Measurements from ENCODE around the gene PMEPA1. TPM values are rescaled to one million over a fixed set of nuclear protein-coding genes. Genes with fewer than 3 reads are reported as not detected.

PMEPA1 gene
- total RNA-seq, 1 experiment from 2014 or later = 89.8 TPM

GRCh38 chr20:57664476-57664875, 45.3 kb downstream of the PMEPA1 start:
- H3K9me3 ChIP-seq (ENCODE audit: control insufficient read depth, insufficient read depth, low read depth, low read length) = no peaks in the 10 kb centered on the region
- no peak for TF ChIP-seq CTCF (IDR thresholded peaks at IDR 0.05)
- TF ChIP-seq REST (IDR thresholded peaks at IDR 0.05; ENCODE audit: insufficient read depth in 1 of 2, low read depth in 2 of 2, low read length in 1 of 2) = no peak
- TF ChIP-seq POLR2AphosphoS5 (IDR thresholded peaks at IDR 0.05; ENCODE audit: low read depth, low read length) = no peak
- TF ChIP-seq SIN3A (IDR thresholded peaks at IDR 0.05; ENCODE audit: borderline replicate concordance, insufficient read depth, low read depth, low read length) = no peak
- no peak for TF ChIP-seq TCF7L2 (IDR thresholded peaks at IDR 0.05; ENCODE audit: low read depth, low read length)
- DNase-seq (ENCODE audit: low read depth, low spot score) = no peak
- ChIA-PET CTCF (no interaction called here), POLR2A (no interaction called here)
- no peak overlapping the region for H3K27ac ChIP-seq (ENCODE audit: low read length)
- H3K27me3 ChIP-seq (ENCODE audit: control insufficient read depth, insufficient read depth, low read length) = no peaks in the 10 kb centered on the region
- intact Hi-C loops (cut with micrococcal nuclease; ENCODE audit: unreplicated experiment) (no loop called here), in situ Hi-C loops (cut with HindIII; ENCODE audit: low pct_unique_long_range_greater_than_20kb, low sequenced_read_pairs) (no loop called here)
- BruUV-seq (replicated peaks) = no TSS peak
- no peaks in the 10 kb centered on the region for H3K4me1 ChIP-seq (ENCODE audit: control insufficient read depth, insufficient read depth, low read length)
- no peaks in the 10 kb centered on the region for H3K36me3 ChIP-seq (ENCODE audit: control insufficient read depth, insufficient read depth, low read length)
- no peak for ATAC-seq
- H3K4me3 ChIP-seq (ENCODE audit: low read depth in 2 of 2, low read length in 2 of 2) = no peak overlapping the region

GRCh38 chr20:57663681-57664451, 45.9 kb downstream of the PMEPA1 start:
- no peaks in the 10 kb centered on the region for H3K4me1 ChIP-seq (ENCODE audit: control insufficient read depth, insufficient read depth, low read length)
- in situ Hi-C loops (cut with HindIII; ENCODE audit: low pct_unique_long_range_greater_than_20kb, low sequenced_read_pairs) = no loop called here
- DNase-seq (ENCODE audit: low read depth, low spot score) (no peak), ATAC-seq (no peak)
- no peaks in the 10 kb centered on the region for H3K36me3 ChIP-seq (ENCODE audit: control insufficient read depth, insufficient read depth, low read length)
- H3K27me3 ChIP-seq (ENCODE audit: control insufficient read depth, insufficient read depth, low read length) = no peaks in the 10 kb centered on the region
- CTCF ChIA-PET = no interaction called here
- POLR2A ChIA-PET = no interaction called here
- H3K9me3 ChIP-seq (ENCODE audit: control insufficient read depth, insufficient read depth, low read depth, low read length) = no peaks in the 10 kb centered on the region
- no peak overlapping the region for H3K4me3 ChIP-seq (ENCODE audit: low read depth in 2 of 2, low read length in 2 of 2)
- intact Hi-C loops (cut with micrococcal nuclease; ENCODE audit: unreplicated experiment) = no loop called here
- BruUV-seq (replicated peaks) = no TSS peak
- H3K27ac ChIP-seq (ENCODE audit: low read length) = no peak overlapping the region
- TF ChIP-seq POLR2AphosphoS5 (IDR thresholded peaks at IDR 0.05; ENCODE audit: low read depth, low read length) (no peak), TCF7L2 (IDR thresholded peaks at IDR 0.05; ENCODE audit: low read depth, low read length) (no peak), CTCF (IDR thresholded peaks at IDR 0.05) (no peak), REST (IDR thresholded peaks at IDR 0.05; ENCODE audit: insufficient read depth in 1 of 2, low read depth in 2 of 2, low read length in 1 of 2) (no peak), SIN3A (IDR thresholded peaks at IDR 0.05; ENCODE audit: borderline replicate concordance, insufficient read depth, low read depth, low read length) (no peak)
